Uterus (tissue), 4 donors: ENCODE measurements around the gene ABCG2. TPM values are rescaled to one million over a fixed set of nuclear protein-coding genes. Genes with fewer than 3 reads are reported as not detected.

Source experiments
- DNase-seq, 2 donors: peaks; one replicate each; pipeline ENCODE4 v3.0.0-alpha.2; 2019 to 2020
- H3K27ac ChIP-seq, 2 donors: fragments of 200-600 bp; sonication (generic); 1 replicate in 1 of 2; 2 replicates in 1 of 2; pipeline ENCODE4 v1.5.1; 2016 to 2018
- H3K27me3 ChIP-seq, 2 donors: fragments of 200-600 bp; sonication (generic); one replicate each; pipeline ENCODE4 v1.5.1; 2018 to 2019; ENCODE audit warnings: control low read depth in 1 of 2
- H3K36me3 ChIP-seq, 2 donors: fragments of 200-600 bp; sonication (generic); one replicate each; pipeline ENCODE4 v1.5.1; 2019; ENCODE audit warnings: control low read depth in 1 of 2
- H3K4me1 ChIP-seq, 2 donors: fragments of 200-600 bp; sonication (generic); one replicate each; pipeline ENCODE4 v1.5.1; 2018 to 2019; ENCODE audit warnings: control low read depth in 1 of 2
- H3K4me3 ChIP-seq, 2 donors: fragments of 200-600 bp; sonication (generic); 1 replicate in 1 of 2; 2 replicates in 1 of 2; pipeline ENCODE4 v1.5.1; 2018 to 2019; ENCODE audit warnings: mild to moderate bottlenecking in 1 of 2
- H3K9me3 ChIP-seq, 2 donors: fragments of 200-600 bp; sonication (generic); one replicate each; pipeline ENCODE4 v1.5.1; 2019; ENCODE audit warnings: control low read depth in 1 of 2
- POLR2A ChIP-seq, 2 donors: fragments of 450-650 bp; IDR thresholded peaks; one replicate each; pipeline ENCODE4 v1.6.1; 2016; ENCODE audit warnings: antibody characterized with exemption in 2 of 2, mild to moderate bottlenecking in 1 of 2, moderate library complexity in 1 of 2
- intact Hi-C: fragments of 100-400 bp; cut with DNase I; formaldehyde crosslinking; loops from one replicate; pipeline ENCODE4 v1.15.1; 2023; ENCODE audit warnings: low total_unique reads
- total RNA-seq, 4 donors: library from RNA; depleted of rRNA in 3 of 4; stranded (reverse); fragments of >200 nt in 3 of 4; gene quantifications; one replicate each; pipeline versions ENCODE4 v1.1.0 to v1.2.4, GENCODE V29; 2014 to 2023
- TF ChIP-seq, protein P1 (sequence below), 4 experiments: fragments of 200-600 bp in 2 of 4; fragments of 450-650 bp in 2 of 4; sonication (generic) in 2 of 4; IDR thresholded peaks; one replicate each; pipeline ENCODE4 v1.5.1; 2016 to 2019; ENCODE audit warnings: antibody characterized with exemption in 4 of 4, mild to moderate bottlenecking in 2 of 4, moderate library complexity in 1 of 4
- donor health status: DM: yes; HTN: yes; CAD: no.

Gene ABCG2
- total RNA-seq, 4 donors from 2014 or later = 35.9 to 61.8 (median 50.0) TPM

GRCh38 chr4:88102026-88102425 lies 56.4 kb downstream of the ABCG2 start:
- Histone ChIP-seq H3K4me1 (no peaks in the 10 kb centered on the region), H3K27me3 (no peaks in the 10 kb centered on the region), H3K27ac (no peak overlapping the region), H3K9me3 (no peaks in the 10 kb centered on the region), H3K36me3 (no peaks in the 10 kb centered on the region), H3K4me3 (no peak overlapping the region)
- intact Hi-C loops = no loop called here
- TF ChIP-seq POLR2A (IDR thresholded peaks at IDR 0.05) = no peak
- TF ChIP-seq, protein P1, sequence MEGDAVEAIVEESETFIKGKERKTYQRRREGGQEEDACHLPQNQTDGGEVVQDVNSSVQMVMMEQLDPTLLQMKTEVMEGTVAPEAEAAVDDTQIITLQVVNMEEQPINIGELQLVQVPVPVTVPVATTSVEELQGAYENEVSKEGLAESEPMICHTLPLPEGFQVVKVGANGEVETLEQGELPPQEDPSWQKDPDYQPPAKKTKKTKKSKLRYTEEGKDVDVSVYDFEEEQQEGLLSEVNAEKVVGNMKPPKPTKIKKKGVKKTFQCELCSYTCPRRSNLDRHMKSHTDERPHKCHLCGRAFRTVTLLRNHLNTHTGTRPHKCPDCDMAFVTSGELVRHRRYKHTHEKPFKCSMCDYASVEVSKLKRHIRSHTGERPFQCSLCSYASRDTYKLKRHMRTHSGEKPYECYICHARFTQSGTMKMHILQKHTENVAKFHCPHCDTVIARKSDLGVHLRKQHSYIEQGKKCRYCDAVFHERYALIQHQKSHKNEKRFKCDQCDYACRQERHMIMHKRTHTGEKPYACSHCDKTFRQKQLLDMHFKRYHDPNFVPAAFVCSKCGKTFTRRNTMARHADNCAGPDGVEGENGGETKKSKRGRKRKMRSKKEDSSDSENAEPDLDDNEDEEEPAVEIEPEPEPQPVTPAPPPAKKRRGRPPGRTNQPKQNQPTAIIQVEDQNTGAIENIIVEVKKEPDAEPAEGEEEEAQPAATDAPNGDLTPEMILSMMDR (IDR thresholded peaks at IDR 0.05) = no peak
- DNase-seq = no peak

DNA sequence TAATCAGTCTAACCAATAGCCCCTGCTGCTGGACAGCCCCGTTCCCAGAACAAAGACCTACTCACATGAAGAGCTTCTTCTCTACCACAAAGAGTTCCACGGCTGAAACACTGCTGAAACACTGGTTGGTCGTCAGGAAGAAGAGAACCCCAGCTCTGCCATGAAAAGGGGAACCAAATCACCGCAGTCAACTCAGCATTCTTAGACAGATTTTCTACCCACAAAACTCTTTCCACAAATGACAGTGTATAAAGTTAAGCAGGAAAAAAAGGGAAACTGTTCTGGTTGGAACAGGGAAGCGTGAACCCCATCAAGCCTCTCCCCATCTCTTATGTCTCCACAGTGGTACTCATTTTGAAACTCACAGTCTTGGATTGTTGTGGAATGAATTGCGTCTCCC lies 57.3 kb downstream of the ABCG2 start:
- Histone ChIP-seq H3K9me3 (no peaks in the 10 kb centered on the region), H3K4me3 (no peak overlapping the region), H3K36me3 (no peaks in the 10 kb centered on the region), H3K27me3 (no peaks in the 10 kb centered on the region), H3K4me1 (no peaks in the 10 kb centered on the region), H3K27ac (no peak overlapping the region)
- TF ChIP-seq, protein P1 (IDR thresholded peaks at IDR 0.05) = no peak
- TF ChIP-seq POLR2A (IDR thresholded peaks at IDR 0.05) = no peak
- DNase-seq = no peak
- intact Hi-C loops = no loop called here

DNA sequence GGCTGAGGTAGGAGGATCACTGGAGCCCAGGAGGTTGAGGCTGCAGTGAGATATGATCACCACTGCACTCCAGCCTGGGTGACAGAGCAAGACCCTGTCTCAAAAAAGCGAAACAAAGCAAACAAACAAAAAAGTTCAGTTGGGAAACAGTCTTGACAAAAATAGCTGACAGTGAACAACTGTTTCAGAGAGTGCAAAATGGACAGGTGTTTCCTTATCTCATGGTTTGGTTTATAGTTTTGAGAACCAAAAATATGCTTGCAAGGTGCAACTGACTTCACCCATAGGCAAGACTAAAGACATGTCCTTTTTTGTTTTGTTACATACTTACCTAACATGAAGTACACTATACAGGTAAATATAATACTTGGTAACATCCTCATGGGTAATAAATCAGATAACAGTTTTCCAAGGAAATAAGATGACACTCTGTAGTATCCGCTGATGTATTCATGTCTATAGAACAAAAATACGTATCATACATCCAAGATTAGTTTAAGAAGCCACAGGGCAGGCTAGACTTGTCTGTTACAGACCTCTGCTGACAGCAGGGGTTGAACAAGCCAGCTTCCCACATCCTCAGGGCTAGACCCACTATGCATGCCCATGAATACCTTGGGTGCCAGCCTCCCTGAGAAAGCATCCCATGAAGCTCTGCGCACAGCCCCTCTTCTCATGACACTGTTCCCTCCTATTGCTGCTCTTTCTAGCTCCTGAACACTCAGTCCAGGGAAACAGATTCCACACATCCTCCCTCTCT lies 59.3 kb downstream of the ABCG2 start:
- intact Hi-C loops = no loop called here

DNA sequence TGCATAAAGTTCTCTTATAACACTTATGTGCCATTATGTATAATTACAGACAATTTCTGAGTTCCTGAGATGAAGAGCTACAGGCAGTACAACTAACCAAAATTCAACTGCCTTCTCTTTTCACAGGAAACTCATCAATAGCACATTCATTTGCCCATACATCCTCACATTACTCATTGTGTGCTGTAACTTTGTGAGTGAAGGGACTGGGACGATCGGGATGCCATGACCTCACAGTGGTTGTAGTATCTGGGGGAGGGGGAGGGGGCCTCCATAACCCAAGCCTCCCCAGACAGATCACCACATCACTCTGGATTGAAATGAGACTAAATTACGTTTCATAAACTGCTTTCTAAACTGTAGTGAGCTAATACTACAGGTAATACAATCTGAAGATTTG lies 60.7 kb downstream of the ABCG2 start:
- no peaks in the 10 kb centered on the region for H3K4me1 ChIP-seq
- no peak for DNase-seq
- H3K27me3 ChIP-seq = no peaks in the 10 kb centered on the region
- H3K36me3 ChIP-seq = no peaks in the 10 kb centered on the region
- H3K9me3 ChIP-seq = no peaks in the 10 kb centered on the region
- TF ChIP-seq, protein P1 (IDR thresholded peaks at IDR 0.05) = no peak
- TF ChIP-seq POLR2A (IDR thresholded peaks at IDR 0.05) = no peak
- no peak overlapping the region for H3K27ac ChIP-seq
- H3K4me3 ChIP-seq = no peak overlapping the region
- intact Hi-C loops = no loop called here

More for the DNA sequence above, 59.3 kb downstream of the ABCG2 start:
- no peak for DNase-seq
- Histone ChIP-seq H3K9me3 (no peaks in the 10 kb centered on the region), H3K36me3 (no peaks in the 10 kb centered on the region), H3K4me1 (no peaks in the 10 kb centered on the region), H3K27ac (no peak overlapping the region), H3K4me3 (no peak overlapping the region), H3K27me3 (no peaks in the 10 kb centered on the region)
- TF ChIP-seq, protein P1 (IDR thresholded peaks at IDR 0.05) = no peak
- TF ChIP-seq POLR2A (IDR thresholded peaks at IDR 0.05) = no peak

DNA sequence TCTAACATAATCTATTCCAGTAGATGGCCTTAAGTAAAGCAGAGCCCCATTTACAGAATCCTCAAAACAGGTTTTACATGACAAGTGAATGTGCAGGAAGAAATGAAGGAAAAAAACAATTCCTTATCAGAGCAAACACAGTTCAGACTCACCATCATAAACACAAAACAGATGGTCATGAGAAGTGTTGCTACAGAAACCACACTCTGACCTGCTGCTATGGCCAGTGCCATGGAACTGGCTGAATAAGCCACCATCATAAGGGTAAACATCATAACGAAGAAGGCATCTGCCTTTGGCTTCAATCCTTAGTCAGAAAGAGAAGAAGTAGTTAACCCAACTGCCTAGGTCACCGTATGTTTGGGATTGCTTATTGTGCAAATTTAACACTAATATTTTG lies 61.1 kb downstream of the ABCG2 start:
- Histone ChIP-seq H3K36me3 (no peaks in the 10 kb centered on the region), H3K4me3 (no peak overlapping the region), H3K9me3 (no peaks in the 10 kb centered on the region), H3K4me1 (no peaks in the 10 kb centered on the region), H3K27ac (no peak overlapping the region), H3K27me3 (no peaks in the 10 kb centered on the region)
- TF ChIP-seq, protein P1 (IDR thresholded peaks at IDR 0.05) = no peak
- no peak for TF ChIP-seq POLR2A (IDR thresholded peaks at IDR 0.05)
- no peak for DNase-seq
- intact Hi-C loops = no loop called here
